Spleen (tissue), 7 donors: Measurements from ENCODE around the gene GFM1.

ENCODE experiments used
- POLR2A ChIP-seq, 3 donors: fragments of 450-650 bp; IDR thresholded peaks; one replicate each; pipeline ENCODE4 v1.5.1; 2017; ENCODE audit warnings: antibody characterized with exemption in 3 of 3, mild to moderate bottlenecking in 1 of 3
- POLR2AphosphoS5 ChIP-seq, 3 donors: sonication (generic); formaldehyde crosslinking; IDR thresholded peaks; one replicate each; pipeline ENCODE4 v1.5.1; 2017; ENCODE audit warnings: antibody characterized with exemption in 3 of 3
- TF ChIP-seq, protein P1 (sequence below), 11 experiments: fragments of 200-600 bp in 7 of 11; fragments of 450-650 bp in 4 of 11; sonication (generic) in 4 of 11; IDR thresholded peaks in 8 of 11; conservative IDR thresholded peaks in 3 of 11; 1 replicate in 7 of 11; 2 replicates in 4 of 11; pipeline versions ENCODE4 v1.4.0 to v1.8.0; 2016 to 2021; ENCODE audit warnings: antibody characterized with exemption in 11 of 11, inconsistent platforms in 4 of 11, mild to moderate bottlenecking in 1 of 11
- donor health status: DM: no; HTN: no; CAD: no; lungs with moderate emphysema.
- donor health status: DM: no; HTN: no; CAD: no.
- donor health status: DM: no; HTN: no; CAD: no.

GRCh38 chr3:158679547-158680000 is 35.2 kb downstream of the GFM1 start:
- TF ChIP-seq, protein P1, sequence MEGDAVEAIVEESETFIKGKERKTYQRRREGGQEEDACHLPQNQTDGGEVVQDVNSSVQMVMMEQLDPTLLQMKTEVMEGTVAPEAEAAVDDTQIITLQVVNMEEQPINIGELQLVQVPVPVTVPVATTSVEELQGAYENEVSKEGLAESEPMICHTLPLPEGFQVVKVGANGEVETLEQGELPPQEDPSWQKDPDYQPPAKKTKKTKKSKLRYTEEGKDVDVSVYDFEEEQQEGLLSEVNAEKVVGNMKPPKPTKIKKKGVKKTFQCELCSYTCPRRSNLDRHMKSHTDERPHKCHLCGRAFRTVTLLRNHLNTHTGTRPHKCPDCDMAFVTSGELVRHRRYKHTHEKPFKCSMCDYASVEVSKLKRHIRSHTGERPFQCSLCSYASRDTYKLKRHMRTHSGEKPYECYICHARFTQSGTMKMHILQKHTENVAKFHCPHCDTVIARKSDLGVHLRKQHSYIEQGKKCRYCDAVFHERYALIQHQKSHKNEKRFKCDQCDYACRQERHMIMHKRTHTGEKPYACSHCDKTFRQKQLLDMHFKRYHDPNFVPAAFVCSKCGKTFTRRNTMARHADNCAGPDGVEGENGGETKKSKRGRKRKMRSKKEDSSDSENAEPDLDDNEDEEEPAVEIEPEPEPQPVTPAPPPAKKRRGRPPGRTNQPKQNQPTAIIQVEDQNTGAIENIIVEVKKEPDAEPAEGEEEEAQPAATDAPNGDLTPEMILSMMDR (IDR thresholded peaks at IDR 0.05 in 8 of 11, conservative IDR thresholded peaks at IDR 0.05 in 3 of 11) = no peak
- TF ChIP-seq POLR2A (IDR thresholded peaks at IDR 0.05) (no peak), POLR2AphosphoS5 (IDR thresholded peaks at IDR 0.05) (no peak)
